CD4-positive, CD25-positive, alpha-beta regulatory T cell (primary cell): Measurements from ENCODE around the gene BTRC. TPM values are rescaled to one million over a fixed set of nuclear protein-coding genes. Genes with fewer than 3 reads are reported as not detected.

Experiments used
- ATAC-seq, 2 donors: fragments of 150-1000 bp; cut with Tn5 transposase; one replicate each; pipeline ENCODE4 v1.10.0; 2021; ENCODE audit warnings: low read depth in 2 of 2, moderate number of reproducible peaks in 2 of 2, moderate library complexity in 1 of 2
- DNase-seq, 3 donors: peaks; one replicate each; pipeline versions ENCODE4 v3.0.0 to v3.0.0-alpha.2; 2012 to 2022; ENCODE audit warnings: mixed read lengths in 1 of 3
- H3K27ac ChIP-seq: one replicate; pipeline ENCODE4 v1.7.0; 2013; ENCODE audit warnings: mild to moderate bottlenecking, low read length; ENCODE audit not compliant: insufficient read depth, poor library complexity, severe bottlenecking
- H3K27me3 ChIP-seq: one replicate; pipeline ENCODE4 v1.7.0; 2013; ENCODE audit warnings: low read length; ENCODE audit not compliant: control insufficient read depth, insufficient read depth
- H3K36me3 ChIP-seq: one replicate; pipeline ENCODE4 v1.7.0; 2013; ENCODE audit warnings: mild to moderate bottlenecking, low read length, moderate library complexity; ENCODE audit not compliant: control insufficient read depth, insufficient read depth
- H3K4me1 ChIP-seq: 2 replicates; pipeline ENCODE4 v1.7.0; 2013; ENCODE audit warnings: mild to moderate bottlenecking, low read length; ENCODE audit not compliant: insufficient read depth, control insufficient read depth, poor library complexity, severe bottlenecking
- H3K4me3 ChIP-seq: one replicate; pipeline ENCODE4 v1.7.0; 2013; ENCODE audit warnings: low read depth, mild to moderate bottlenecking, low read length, moderate library complexity
- H3K9me3 ChIP-seq, 2 experiments: 1 replicate in 1 of 2; 2 replicates in 1 of 2; pipeline ENCODE4 v1.7.0; 2013; ENCODE audit warnings: low read length in 2 of 2, mild to moderate bottlenecking in 1 of 2, moderate library complexity in 1 of 2; ENCODE audit not compliant: control insufficient read depth in 2 of 2
- H3K27ac Mint-ChIP-seq, 3 donors: one replicate each; pipeline ENCODE4 v1.8.0; 2020 to 2022; ENCODE audit warnings: mild to moderate bottlenecking in 3 of 3, mixed read lengths in 3 of 3, moderate library complexity in 2 of 3
- H3K27me3 Mint-ChIP-seq: one replicate; pipeline ENCODE4 v1.8.0; 2022; ENCODE audit warnings: mild to moderate bottlenecking, mixed read lengths
- H3K36me3 Mint-ChIP-seq: one replicate; pipeline ENCODE4 v1.8.0; 2020; ENCODE audit warnings: mixed read lengths
- H3K4me1 Mint-ChIP-seq, 4 donors: one replicate each; pipeline ENCODE4 v1.8.0; 2020 to 2022; ENCODE audit warnings: mixed read lengths in 4 of 4, mild to moderate bottlenecking in 1 of 4
- H3K4me3 Mint-ChIP-seq, 4 donors: one replicate each; pipeline ENCODE4 v1.8.0; 2020 to 2022; ENCODE audit warnings: mild to moderate bottlenecking in 4 of 4, mixed read lengths in 4 of 4, moderate library complexity in 3 of 4
- H3K9me3 Mint-ChIP-seq, 7 donors: one replicate each; pipeline ENCODE4 v1.8.0; 2020 to 2022; ENCODE audit warnings: mixed read lengths in 7 of 7, mild to moderate bottlenecking in 3 of 7, moderate library complexity in 2 of 7
- polyA plus RNA-seq, 4 donors: library from polyadenylated mRNA; unstranded; fragments of 300-500 nt; fragmentation: Illumina TruSeq; gene quantifications; one replicate each; pipeline ENCODE4 v1.2.3, GENCODE V29; 2021
- total RNA-seq: library from RNA; stranded (reverse); gene quantifications from one replicate; pipeline ENCODE4 v1.2.3, GENCODE V29; 2022

The BTRC gene
- total and polyA plus RNA-seq, 5 donors from 2014 or later: 6.1 to 17.8 (median 8.9) TPM

DNA sequence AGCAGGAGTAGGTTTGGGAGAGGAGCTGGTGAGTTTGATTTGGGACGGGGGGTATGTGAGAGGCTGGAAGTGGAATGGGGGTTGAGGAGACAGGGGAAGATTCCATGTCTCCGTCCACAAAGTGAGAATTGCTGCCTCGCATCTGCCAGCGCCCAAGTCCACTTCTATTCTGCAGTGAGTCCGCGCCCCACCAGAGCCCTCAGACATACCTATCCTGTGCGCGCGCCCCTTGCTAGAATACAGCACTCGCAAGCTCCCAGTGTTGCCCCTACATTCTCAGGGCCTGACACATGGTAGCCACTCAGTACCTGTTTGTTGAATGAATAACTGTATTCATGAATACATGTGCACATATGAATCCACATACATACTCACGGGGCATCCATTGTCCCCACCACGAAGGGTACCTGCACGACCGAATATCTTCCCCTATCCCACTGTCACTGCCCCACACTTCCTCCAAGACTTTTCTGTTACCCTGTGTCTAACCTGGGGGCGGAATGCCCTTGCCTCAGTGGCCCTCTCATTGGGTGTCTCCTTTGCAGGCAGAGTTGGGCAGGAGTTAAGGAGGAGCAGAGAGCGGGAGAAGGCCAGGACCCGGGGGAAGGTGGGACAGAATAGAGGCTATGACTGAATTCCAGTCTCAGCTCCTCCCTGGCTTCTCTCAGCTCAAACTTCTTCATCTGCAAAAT, 214.2 kb downstream of the BTRC start:
- H3K4me3 Mint-ChIP-seq: peak overlapping the region in 3 of 4 donors; percentile 5 to 39 (median 17)

GRCh38 chr10:101569323-101569621, 215.3 kb downstream of the BTRC start:
- H3K27ac ChIP-seq: no peak overlapping the region
- no peak overlapping the region for H3K4me3 ChIP-seq
- peaks cover 18% of the 10 kb centered on the region for H3K27me3 ChIP-seq
- Mint-ChIP-seq H3K9me3 (no peaks in the 10 kb centered on the region), H3K4me3 (peak overlapping the region in 3 of 4 donors; percentile 28 to 70 (median 44)), H3K27me3 (peaks cover 36% of the 10 kb centered on the region), H3K36me3 (peaks cover 5% of the 10 kb centered on the region), H3K27ac (no peak overlapping the region), H3K4me1 (peaks cover 0 to 29% (median 3%) of the 10 kb centered on the region in 4 donors)
- no peak for ATAC-seq
- H3K9me3 ChIP-seq: no peaks in the 10 kb centered on the region
- no peak for DNase-seq
- no peaks in the 10 kb centered on the region for H3K36me3 ChIP-seq
- peaks cover 20% of the 10 kb centered on the region for H3K4me1 ChIP-seq

More for the DNA sequence above, 214.2 kb downstream of the BTRC start:
- Mint-ChIP-seq H3K27me3 (peaks cover 44% of the 10 kb centered on the region), H3K4me1 (peaks cover 0 to 29% (median 3%) of the 10 kb centered on the region in 4 donors), H3K27ac (no peak overlapping the region), H3K36me3 (peaks cover 5% of the 10 kb centered on the region), H3K9me3 (no peaks in the 10 kb centered on the region)
- Histone ChIP-seq H3K4me1 (peaks cover 20% of the 10 kb centered on the region), H3K36me3 (no peaks in the 10 kb centered on the region), H3K9me3 (no peaks in the 10 kb centered on the region), H3K27me3 (peaks cover 18% of the 10 kb centered on the region), H3K4me3 (no peak overlapping the region), H3K27ac (no peak overlapping the region)
- DNase-seq (no peak), ATAC-seq (no peak)

DNA sequence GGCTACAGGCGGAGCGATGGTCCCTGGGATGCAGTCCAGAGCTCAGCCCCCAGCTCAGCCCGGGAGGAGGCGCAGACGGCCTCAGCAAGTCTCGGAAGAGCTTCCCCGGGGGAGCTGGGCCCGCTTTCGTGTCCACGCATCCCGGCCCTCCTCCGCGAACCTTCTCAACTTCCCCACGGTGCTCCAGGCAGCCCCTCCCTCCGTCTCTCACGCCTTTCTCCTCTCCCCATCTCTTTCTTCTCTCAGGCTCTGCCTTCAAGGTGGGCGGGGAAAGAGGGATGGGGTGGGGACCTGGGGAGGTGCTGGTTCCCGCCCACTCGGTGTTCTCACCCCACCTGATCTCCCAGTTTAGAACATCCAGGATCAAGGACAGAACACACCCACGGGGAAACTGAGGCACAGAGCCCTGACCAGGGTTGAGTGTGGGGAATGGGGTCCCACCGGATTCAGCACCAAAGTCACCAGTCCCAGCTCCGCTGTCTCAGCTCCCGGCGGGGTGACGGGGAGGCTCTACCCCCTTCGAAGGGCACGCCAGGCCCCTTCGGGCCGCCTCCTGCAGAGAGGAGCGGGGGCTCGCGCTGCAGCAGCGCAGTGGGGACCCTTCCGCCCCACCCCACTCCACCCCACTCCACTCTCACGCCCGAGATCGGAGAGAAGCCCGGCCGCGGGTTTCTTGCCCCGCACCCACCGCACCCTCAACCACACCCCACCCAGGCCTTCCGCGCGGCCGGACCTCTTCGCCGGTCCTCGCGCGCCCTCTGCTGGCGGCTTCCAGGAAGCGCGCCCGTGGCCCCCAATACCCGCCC, 215.9 kb downstream of the BTRC start:
- Histone ChIP-seq H3K27me3 (peaks cover 18% of the 10 kb centered on the region), H3K4me3 (peak overlapping the region; percentile 17), H3K36me3 (no peaks in the 10 kb centered on the region), H3K4me1 (peaks cover 20% of the 10 kb centered on the region), H3K27ac (no peak overlapping the region), H3K9me3 (no peaks in the 10 kb centered on the region)
- H3K4me3 Mint-ChIP-seq: peak overlapping the region in 3 of 4 donors; percentile 28 to 70 (median 59)
- peaks cover 34% of the 10 kb centered on the region for H3K27me3 Mint-ChIP-seq
- no peaks in the 10 kb centered on the region for H3K9me3 Mint-ChIP-seq
- H3K36me3 Mint-ChIP-seq: peaks cover 5% of the 10 kb centered on the region
- DNase-seq: peak; percentile 68 to 83 (median 78)
- ATAC-seq: peak; percentile 74 to 83
- H3K27ac Mint-ChIP-seq: no peak overlapping the region
- peaks cover 0 to 29% (median 3%) of the 10 kb centered on the region in 4 donors for H3K4me1 Mint-ChIP-seq

DNA sequence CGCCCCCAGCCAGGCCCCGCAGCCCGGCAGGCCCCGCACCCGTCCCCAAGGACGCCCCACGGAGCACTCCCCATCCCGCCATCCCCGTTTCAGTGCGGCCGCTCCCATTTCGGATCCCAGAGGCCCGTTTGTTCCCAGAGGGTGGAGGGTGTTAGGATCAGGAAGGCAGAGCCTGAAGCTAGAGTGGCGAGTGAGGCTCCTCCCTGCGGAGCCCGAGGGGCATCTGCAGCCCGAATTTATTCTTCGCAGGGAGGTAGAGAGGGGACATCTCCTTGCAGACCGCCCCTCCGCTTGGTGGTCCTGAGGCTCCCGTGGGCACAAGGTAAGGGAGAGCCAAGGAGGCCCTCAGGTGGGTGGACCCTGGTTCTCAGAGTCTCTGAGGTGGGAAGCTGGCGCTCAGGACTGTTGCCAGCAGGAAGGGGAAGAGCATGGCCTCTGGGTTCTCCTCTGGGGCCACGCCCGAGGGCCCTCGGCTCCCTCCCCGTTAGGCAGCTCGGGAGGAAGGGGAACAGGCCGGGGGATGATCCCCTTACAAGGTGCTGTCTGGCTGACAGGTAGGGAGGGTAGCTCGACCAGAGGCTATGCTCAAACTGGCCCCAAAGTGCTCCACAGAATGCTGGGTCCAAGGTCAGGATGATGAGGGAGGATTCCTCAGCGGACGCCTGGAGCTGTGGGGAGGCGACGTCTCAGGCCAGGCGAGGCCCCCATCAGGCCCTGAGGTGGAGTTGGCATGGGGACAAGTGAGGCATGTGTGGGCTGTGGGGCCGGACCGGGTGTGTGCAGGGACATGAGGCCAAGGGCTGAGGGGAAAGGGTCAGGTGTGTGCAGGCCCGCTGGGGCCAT, 216.7 kb downstream of the BTRC start:
- Mint-ChIP-seq H3K27me3 (peaks cover 25% of the 10 kb centered on the region), H3K9me3 (no peaks in the 10 kb centered on the region)

DNA sequence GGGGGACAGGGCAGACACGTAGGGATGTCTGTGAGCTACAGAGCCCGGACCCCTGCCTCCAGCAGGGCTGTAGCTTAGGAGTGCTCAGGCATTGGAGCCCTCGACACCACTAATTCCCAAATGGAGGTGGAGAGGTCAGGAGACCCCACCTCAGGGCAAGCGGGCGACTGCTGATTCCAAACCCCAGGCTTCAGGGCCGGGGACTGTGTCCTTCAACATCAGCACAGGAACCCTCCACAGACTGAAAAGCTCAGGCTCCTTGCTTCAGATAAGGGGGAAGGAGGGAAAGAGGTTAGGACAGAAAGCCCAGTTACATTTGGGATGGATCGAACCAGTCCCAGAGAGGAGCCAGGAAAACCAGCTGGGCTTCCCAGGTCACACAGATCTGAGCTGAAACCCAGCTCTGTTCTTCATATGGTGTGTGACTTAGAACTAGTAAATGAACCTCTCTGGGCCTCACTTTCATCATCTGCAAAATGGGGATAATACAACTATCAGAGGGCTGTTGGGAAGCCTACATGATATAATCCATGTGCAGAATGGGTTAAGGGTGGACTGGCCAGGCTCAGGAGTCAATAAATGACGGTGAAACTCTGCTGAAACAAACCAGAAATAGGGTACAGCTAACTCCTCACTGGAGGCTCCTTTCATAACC, 217.4 kb downstream of the BTRC start:
- Histone ChIP-seq H3K36me3 (no peaks in the 10 kb centered on the region), H3K4me1 (peaks cover 18% of the 10 kb centered on the region), H3K4me3 (no peak overlapping the region), H3K9me3 (no peaks in the 10 kb centered on the region), H3K27ac (no peak overlapping the region), H3K27me3 (peaks cover 13% of the 10 kb centered on the region)
- no peak for ATAC-seq
- peaks cover 5% of the 10 kb centered on the region for H3K36me3 Mint-ChIP-seq
- no peaks in the 10 kb centered on the region for H3K9me3 Mint-ChIP-seq
- DNase-seq: no peak
- no peak overlapping the region for H3K27ac Mint-ChIP-seq
- H3K27me3 Mint-ChIP-seq: peaks cover 24% of the 10 kb centered on the region
- peak overlapping the region in 1 of 4 donors; percentile 52 for H3K4me3 Mint-ChIP-seq
- peaks cover 0 to 21% (median 3%) of the 10 kb centered on the region in 4 donors for H3K4me1 Mint-ChIP-seq

More for the DNA sequence above, 216.7 kb downstream of the BTRC start:
- peak overlapping the region in 2 of 4 donors; percentile 52 to 70 for H3K4me3 Mint-ChIP-seq
- Histone ChIP-seq H3K36me3 (no peaks in the 10 kb centered on the region), H3K27ac (no peak overlapping the region), H3K4me1 (peaks cover 20% of the 10 kb centered on the region), H3K9me3 (no peaks in the 10 kb centered on the region), H3K27me3 (peaks cover 15% of the 10 kb centered on the region), H3K4me3 (no peak overlapping the region)
- peaks cover 0 to 24% (median 3%) of the 10 kb centered on the region in 4 donors for H3K4me1 Mint-ChIP-seq
- ATAC-seq: no peak
- no peak overlapping the region for H3K27ac Mint-ChIP-seq
- peaks cover 5% of the 10 kb centered on the region for H3K36me3 Mint-ChIP-seq
- no peak for DNase-seq

DNA sequence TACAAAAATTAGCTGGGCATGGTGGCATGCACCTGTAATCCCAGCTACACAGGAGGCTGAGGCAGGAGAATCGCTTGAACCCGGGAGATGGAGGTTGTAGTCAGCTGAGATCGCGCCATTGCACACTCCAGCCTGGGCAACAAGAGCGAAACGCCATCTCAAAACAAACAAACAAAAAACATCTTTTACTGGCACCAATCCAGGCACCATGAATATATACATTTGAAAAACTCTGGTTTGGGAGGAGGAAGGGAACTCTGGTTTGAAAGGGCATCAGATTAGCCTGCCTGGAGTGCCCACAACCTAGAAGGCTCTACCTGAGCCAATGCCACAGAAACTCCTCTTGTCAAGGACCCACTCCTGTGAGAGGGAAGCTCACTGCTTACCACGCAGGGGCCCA, 218.2 kb downstream of the BTRC start:
- no peaks in the 10 kb centered on the region for H3K9me3 Mint-ChIP-seq
- peaks cover 16% of the 10 kb centered on the region for H3K4me1 ChIP-seq
- peaks cover 5% of the 10 kb centered on the region for H3K36me3 Mint-ChIP-seq
- H3K4me3 ChIP-seq: no peak overlapping the region
- ATAC-seq: no peak
- H3K9me3 ChIP-seq: no peaks in the 10 kb centered on the region
- peaks cover 23% of the 10 kb centered on the region for H3K27me3 Mint-ChIP-seq
- H3K4me1 Mint-ChIP-seq: peaks cover 0 to 19% (median 2%) of the 10 kb centered on the region in 4 donors
- peak overlapping the region in 2 of 4 donors; percentile 7 to 47 for H3K4me3 Mint-ChIP-seq
- DNase-seq: no peak
- H3K27me3 ChIP-seq: peaks cover 9% of the 10 kb centered on the region
- H3K27ac Mint-ChIP-seq: no peak overlapping the region
- H3K27ac ChIP-seq: no peak overlapping the region
- no peaks in the 10 kb centered on the region for H3K36me3 ChIP-seq

- Histone ChIP-seq H3K4me3 (no peak overlapping the region), H3K27ac (no peak overlapping the region), H3K27me3 (peaks cover 5% of the 10 kb centered on the region), H3K36me3 (no peaks in the 10 kb centered on the region), H3K9me3 (no peaks in the 10 kb centered on the region), H3K4me1 (peaks cover 16% of the 10 kb centered on the region)
- peak overlapping the region in 1 of 4 donors; percentile 7 for H3K4me3 Mint-ChIP-seq
- ATAC-seq: no peak
- H3K4me1 Mint-ChIP-seq: peaks cover 0 to 19% (median 2%) of the 10 kb centered on the region in 4 donors
- H3K27me3 Mint-ChIP-seq: peaks cover 16% of the 10 kb centered on the region
- H3K36me3 Mint-ChIP-seq: no peaks in the 10 kb centered on the region
- DNase-seq: no peak
- H3K27ac Mint-ChIP-seq: no peak overlapping the region
- no peaks in the 10 kb centered on the region for H3K9me3 Mint-ChIP-seq
Measured at GRCh38 chr10:101572785-101573184, 218.8 kb downstream of the BTRC start.
